Stomach (tissue), 4 donors: ENCODE results near the gene AMPD3.

Experiments
- EP300 ChIP-seq: sonication (generic); formaldehyde crosslinking; IDR thresholded peaks from one replicate; pipeline ENCODE4 v1.6.1; 2017; ENCODE audit warnings: antibody characterized with exemption
- POLR2A ChIP-seq, 4 donors: fragments of 450-650 bp; IDR thresholded peaks; one replicate each; pipeline ENCODE4 v1.6.1; 2016; ENCODE audit warnings: antibody characterized with exemption in 4 of 4, control low read depth in 2 of 4, mild to moderate bottlenecking in 1 of 4, moderate library complexity in 1 of 4
- TF ChIP-seq, protein P1 (sequence below), 7 experiments: fragments of 450-650 bp in 4 of 7; fragments of 200-600 bp in 3 of 7; sonication (generic) in 3 of 7; IDR thresholded peaks; one replicate each; pipeline ENCODE4 v1.5.1; 2016 to 2019; ENCODE audit warnings: antibody characterized with exemption in 7 of 7, control low read depth in 2 of 7, mild to moderate bottlenecking in 1 of 7

DNA sequence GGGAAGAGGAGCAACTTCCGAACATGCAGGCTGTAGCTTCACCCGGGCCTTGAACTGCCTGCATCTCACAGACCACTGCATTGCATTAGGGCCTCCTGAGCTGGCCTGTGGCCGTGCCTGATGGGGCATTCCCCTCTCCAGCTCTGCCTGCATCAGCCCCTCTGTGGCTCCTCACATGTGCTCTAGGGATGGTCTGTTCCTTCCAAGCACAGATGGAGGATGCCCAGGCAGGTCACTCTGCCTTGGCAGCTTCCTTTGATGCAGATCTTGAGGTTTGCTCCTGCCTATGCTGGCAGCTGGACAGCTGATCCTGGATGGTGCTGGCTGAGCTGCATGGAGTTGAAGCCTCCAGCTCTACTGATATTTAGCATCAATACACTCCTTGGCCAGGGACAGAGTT lies 28.5 kb downstream of the AMPD3 start:
- TF ChIP-seq, protein P1, sequence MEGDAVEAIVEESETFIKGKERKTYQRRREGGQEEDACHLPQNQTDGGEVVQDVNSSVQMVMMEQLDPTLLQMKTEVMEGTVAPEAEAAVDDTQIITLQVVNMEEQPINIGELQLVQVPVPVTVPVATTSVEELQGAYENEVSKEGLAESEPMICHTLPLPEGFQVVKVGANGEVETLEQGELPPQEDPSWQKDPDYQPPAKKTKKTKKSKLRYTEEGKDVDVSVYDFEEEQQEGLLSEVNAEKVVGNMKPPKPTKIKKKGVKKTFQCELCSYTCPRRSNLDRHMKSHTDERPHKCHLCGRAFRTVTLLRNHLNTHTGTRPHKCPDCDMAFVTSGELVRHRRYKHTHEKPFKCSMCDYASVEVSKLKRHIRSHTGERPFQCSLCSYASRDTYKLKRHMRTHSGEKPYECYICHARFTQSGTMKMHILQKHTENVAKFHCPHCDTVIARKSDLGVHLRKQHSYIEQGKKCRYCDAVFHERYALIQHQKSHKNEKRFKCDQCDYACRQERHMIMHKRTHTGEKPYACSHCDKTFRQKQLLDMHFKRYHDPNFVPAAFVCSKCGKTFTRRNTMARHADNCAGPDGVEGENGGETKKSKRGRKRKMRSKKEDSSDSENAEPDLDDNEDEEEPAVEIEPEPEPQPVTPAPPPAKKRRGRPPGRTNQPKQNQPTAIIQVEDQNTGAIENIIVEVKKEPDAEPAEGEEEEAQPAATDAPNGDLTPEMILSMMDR (IDR thresholded peaks at IDR 0.05) = no peak
- TF ChIP-seq POLR2A (IDR thresholded peaks at IDR 0.05) = no peak
- TF ChIP-seq EP300 = no peak
